Thyroid gland (tissue), 4 donors: ENCODE measurements around the gene GFRA4.

Experiments
- POLR2A ChIP-seq, 2 donors: fragments of 450-650 bp; IDR thresholded peaks; one replicate each; pipeline ENCODE4 v1.6.1; 2017; ENCODE audit warnings: antibody characterized with exemption in 2 of 2, mild to moderate bottlenecking in 2 of 2, moderate library complexity in 1 of 2
- TF ChIP-seq, protein P1 (sequence below), 6 experiments: fragments of 200-600 bp in 3 of 6; fragments of 450-650 bp in 3 of 6; sonication (generic) in 3 of 6; IDR thresholded peaks; one replicate each; pipeline ENCODE4 v1.5.1; 2016 to 2019; ENCODE audit warnings: antibody characterized with exemption in 6 of 6, mild to moderate bottlenecking in 2 of 6, inconsistent platforms in 1 of 6, moderate library complexity in 1 of 6

DNA sequence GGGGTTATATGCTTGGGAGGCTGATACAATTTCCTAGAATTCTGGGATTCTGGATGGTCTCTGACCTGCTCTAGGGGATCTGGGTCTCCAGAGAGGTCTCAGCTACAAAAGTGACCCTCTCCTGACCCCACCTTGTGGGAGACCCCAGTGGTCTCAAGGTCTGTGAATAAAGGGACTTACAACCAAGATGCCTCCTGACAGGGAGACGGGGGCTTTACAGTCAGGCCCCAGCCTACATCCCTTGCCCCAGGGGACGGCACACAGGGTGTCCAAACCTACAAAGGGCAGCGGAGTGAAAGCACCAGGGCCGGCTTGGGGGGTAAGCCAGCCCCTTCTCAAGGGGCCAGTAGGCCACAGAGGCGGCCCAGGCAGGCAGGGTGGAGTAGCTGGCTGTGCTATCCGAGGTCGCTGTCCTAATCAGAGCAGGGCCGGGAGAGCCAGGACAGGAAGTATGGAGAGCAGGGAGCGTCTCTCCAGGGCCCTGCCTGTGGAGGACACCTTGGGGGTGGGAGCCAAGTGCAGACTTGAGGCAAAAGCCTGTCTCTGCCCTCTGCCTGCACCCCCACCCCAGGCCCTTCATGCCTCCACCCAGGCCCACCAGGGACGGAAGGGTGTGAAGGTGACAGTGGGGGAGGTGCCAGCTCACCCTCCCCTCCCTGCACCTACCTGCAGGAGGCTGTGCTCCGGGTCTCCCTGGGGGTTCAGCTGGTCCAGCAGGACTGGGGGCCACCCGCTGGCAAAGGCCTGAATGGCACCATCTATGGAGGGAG is 3.5 kb downstream of the GFRA4 start:
- TF ChIP-seq, protein P1, sequence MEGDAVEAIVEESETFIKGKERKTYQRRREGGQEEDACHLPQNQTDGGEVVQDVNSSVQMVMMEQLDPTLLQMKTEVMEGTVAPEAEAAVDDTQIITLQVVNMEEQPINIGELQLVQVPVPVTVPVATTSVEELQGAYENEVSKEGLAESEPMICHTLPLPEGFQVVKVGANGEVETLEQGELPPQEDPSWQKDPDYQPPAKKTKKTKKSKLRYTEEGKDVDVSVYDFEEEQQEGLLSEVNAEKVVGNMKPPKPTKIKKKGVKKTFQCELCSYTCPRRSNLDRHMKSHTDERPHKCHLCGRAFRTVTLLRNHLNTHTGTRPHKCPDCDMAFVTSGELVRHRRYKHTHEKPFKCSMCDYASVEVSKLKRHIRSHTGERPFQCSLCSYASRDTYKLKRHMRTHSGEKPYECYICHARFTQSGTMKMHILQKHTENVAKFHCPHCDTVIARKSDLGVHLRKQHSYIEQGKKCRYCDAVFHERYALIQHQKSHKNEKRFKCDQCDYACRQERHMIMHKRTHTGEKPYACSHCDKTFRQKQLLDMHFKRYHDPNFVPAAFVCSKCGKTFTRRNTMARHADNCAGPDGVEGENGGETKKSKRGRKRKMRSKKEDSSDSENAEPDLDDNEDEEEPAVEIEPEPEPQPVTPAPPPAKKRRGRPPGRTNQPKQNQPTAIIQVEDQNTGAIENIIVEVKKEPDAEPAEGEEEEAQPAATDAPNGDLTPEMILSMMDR (IDR thresholded peaks at IDR 0.05) = no peak
- no peak for TF ChIP-seq POLR2A (IDR thresholded peaks at IDR 0.05)
